SK-N-SH (cell line): Measurements from ENCODE around the gene NAA38. TPM values are rescaled to one million over a fixed set of nuclear protein-coding genes. Genes with fewer than 3 reads are reported as not detected.
A peak's percentile ranks its signal among the peaks of the same experiment; 100 is the strongest.

Experiments
- CTCF ChIA-PET: fragments of 300-600, 350-600 bp; formaldehyde crosslinking; extraction: SDS; loops from one replicate; lab custom pipeline; 2021; lab: Yijun Ruan, JAX
- POLR2A ChIA-PET: fragments of 350-600 bp; sonication (Branson Sonifier 250); formaldehyde crosslinking; extraction: SDS; loops from one replicate; lab custom pipeline; 2020; ENCODE audit warnings: antibody characterized with exemption, inconsistent platforms; lab: Yijun Ruan, JAX
- DNase-seq: peaks from one replicate; pipeline ENCODE4 v3.0.0; 2012
- H2AFZ ChIP-seq: fragments of 200-600 bp; sonication (generic); 2 replicates; pipeline ENCODE4 v1.8.1; 2016; ENCODE audit warnings: antibody characterized with exemption, mild to moderate bottlenecking, low read depth
- H3F3A ChIP-seq: fragments of 200-600 bp; sonication (generic); replicated peaks from 2 replicates; pipeline ENCODE3; 2016; ENCODE audit warnings: antibody characterized with exemption, mild to moderate bottlenecking; ENCODE audit not compliant: insufficient read depth
- H3K27ac ChIP-seq, 2 experiments: fragments of 200-500 bp in 1 of 2; fragments of 200-600 bp in 1 of 2; sonication (Bioruptor generic) in 1 of 2; sonication (generic), shearing (Covaris generic) in 1 of 2; 2 replicates each; pipeline versions ENCODE4 v1.5.1 to v1.6.1; 2014 to 2016; ENCODE audit warnings: low read depth in 2 of 2, inconsistent platforms in 1 of 2, low read length in 1 of 2, mild to moderate bottlenecking in 1 of 2, mixed read lengths in 1 of 2
- H3K27me3 ChIP-seq: fragments of 200-600 bp; sonication (generic), shearing (Covaris generic); 2 replicates; pipeline ENCODE4 v1.6.1; 2016; ENCODE audit warnings: mixed run types; ENCODE audit not compliant: insufficient read depth
- H3K36me3 ChIP-seq, 2 experiments: fragments of 200-500 bp in 1 of 2; fragments of 200-600 bp in 1 of 2; sonication (Bioruptor generic) in 1 of 2; sonication (generic) in 1 of 2; replicated peaks in 1 of 2; 2 replicates each; pipeline versions ENCODE3 to v1.5.1; 2014 to 2016; ENCODE audit warnings: low read length in 1 of 2, mild to moderate bottlenecking in 1 of 2; ENCODE audit not compliant: insufficient read depth in 2 of 2, control insufficient read depth in 1 of 2
- H3K4me1 ChIP-seq, 2 experiments: fragments of 200-500 bp in 1 of 2; fragments of 200-600 bp in 1 of 2; sonication (Bioruptor generic) in 1 of 2; sonication (generic), shearing (Covaris generic) in 1 of 2; 2 replicates each; pipeline versions ENCODE4 v1.5.1 to v1.6.1; 2014 to 2016; ENCODE audit warnings: low read depth in 1 of 2, low read length in 1 of 2, mixed run types in 1 of 2; ENCODE audit not compliant: insufficient read depth in 2 of 2, control insufficient read depth in 1 of 2
- H3K4me2 ChIP-seq: fragments of 200-600 bp; sonication (generic), shearing (Covaris generic); 2 replicates; pipeline ENCODE4 v1.6.1; 2017; ENCODE audit warnings: mixed run types
- H3K4me3 ChIP-seq, 2 experiments: fragments of 200-500 bp in 1 of 2; fragments of 200-600 bp in 1 of 2; sonication (Bioruptor generic) in 1 of 2; sonication (generic), shearing (Covaris generic) in 1 of 2; 2 replicates each; pipeline versions ENCODE4 v1.5.1 to v1.8.1; 2014 to 2016; ENCODE audit warnings: low read depth in 2 of 2, inconsistent platforms in 1 of 2, low read length in 1 of 2, mild to moderate bottlenecking in 1 of 2, mixed read lengths in 1 of 2, moderate library complexity in 1 of 2
- H3K79me2 ChIP-seq: fragments of 200-600 bp; sonication (generic); 2 replicates; pipeline ENCODE4 v1.8.1; 2017; ENCODE audit warnings: mild to moderate bottlenecking; ENCODE audit not compliant: insufficient read depth
- H3K9ac ChIP-seq: fragments of 200-600 bp; sonication (generic); 2 replicates; pipeline ENCODE4 v1.6.1; 2017; ENCODE audit warnings: mixed run types
- H3K9me2 ChIP-seq: fragments of 200-600 bp; sonication (generic); 2 replicates; pipeline ENCODE4 v1.6.1; 2017; ENCODE audit warnings: mixed run types
- H3K9me3 ChIP-seq: fragments of 200-600 bp; sonication (generic); 2 replicates; pipeline ENCODE4 v1.6.1; 2017; ENCODE audit warnings: mixed run types, mild to moderate bottlenecking, moderate library complexity
- H4K20me1 ChIP-seq: fragments of 200-600 bp; sonication (generic); 2 replicates; pipeline ENCODE4 v1.6.1; 2017; ENCODE audit warnings: mild to moderate bottlenecking, mixed run types; ENCODE audit not compliant: insufficient read depth
- CHD2 ChIP-seq: fragments of 150-350 bp; IDR thresholded peaks from 2 replicates; pipeline ENCODE4 v1.6.1; 2018; ENCODE audit warnings: low read length; ENCODE audit not compliant: partially characterized antibody
- ELF1 ChIP-seq: IDR thresholded peaks from 2 replicates; pipeline ENCODE4 v1.4.0; 2012
- EZH2phosphoT487 ChIP-seq: fragments of 200-600 bp; sonication (generic); IDR thresholded peaks from 2 replicates; pipeline ENCODE4 v1.6.1; 2017; ENCODE audit warnings: low read depth, mixed run types, mild to moderate bottlenecking, antibody characterized with exemption, moderate library complexity, borderline replicate concordance
- FOXJ3 ChIP-seq: sonication (generic); formaldehyde crosslinking; IDR thresholded peaks from 2 replicates; pipeline ENCODE4 v1.5.1; 2020; ENCODE audit warnings: mild to moderate bottlenecking, missing genetic modification reagents
- JUND ChIP-seq: IDR thresholded peaks from 2 replicates; pipeline ENCODE4 v1.4.0; 2012
- MEF2A ChIP-seq: IDR thresholded peaks from 2 replicates; pipeline ENCODE4 v1.4.0; 2012; ENCODE audit warnings: low read depth, borderline replicate concordance
- NFIC ChIP-seq: IDR thresholded peaks from 2 replicates; pipeline ENCODE4 v1.4.0; 2012; ENCODE audit warnings: borderline replicate concordance
- NRF1 ChIP-seq: IDR thresholded peaks from 2 replicates; pipeline ENCODE4 v1.6.1; 2012; ENCODE audit warnings: low read depth, mild to moderate bottlenecking, low read length
- PBX3 ChIP-seq: IDR thresholded peaks from 2 replicates; pipeline ENCODE4; 2012
- POLR2AphosphoS5 ChIP-seq: IDR thresholded peaks from 2 replicates; pipeline ENCODE4 v1.6.1; 2012; ENCODE audit warnings: low read depth, low read length
- RCOR1 ChIP-seq: fragments of 150-350 bp; IDR thresholded peaks from 2 replicates; pipeline ENCODE4 v1.6.1; 2017; ENCODE audit warnings: antibody characterized with exemption, low read length
- RFX5 ChIP-seq: IDR thresholded peaks from 2 replicates; pipeline ENCODE4 v1.6.1; 2012; ENCODE audit warnings: mild to moderate bottlenecking, improper control_type of control experiment, low read length
- SIN3A ChIP-seq: IDR thresholded peaks from 2 replicates; pipeline ENCODE4 v1.6.1; 2012; ENCODE audit warnings: low read depth, mild to moderate bottlenecking, low read length, moderate library complexity, borderline replicate concordance
- SMC3 ChIP-seq: IDR thresholded peaks from 2 replicates; pipeline ENCODE4 v1.6.1; 2012; ENCODE audit warnings: low read depth, low read length, improper control_type of control experiment
- TAF1 ChIP-seq: IDR thresholded peaks from 2 replicates; pipeline ENCODE4 v1.6.1; 2012; ENCODE audit warnings: low read depth, mild to moderate bottlenecking, low read length, moderate library complexity, borderline replicate concordance
- TCF12 ChIP-seq: IDR thresholded peaks from 2 replicates; pipeline ENCODE4 v1.4.0; 2012
- TEAD4 ChIP-seq: IDR thresholded peaks from 2 replicates; pipeline ENCODE4 v1.4.0; 2012; ENCODE audit warnings: mild to moderate bottlenecking, borderline replicate concordance; ENCODE audit not compliant: insufficient read depth
- USF1 ChIP-seq: IDR thresholded peaks from 2 replicates; pipeline ENCODE4 v1.4.0; 2012; ENCODE audit warnings: low read depth, borderline replicate concordance
- YY1 ChIP-seq: IDR thresholded peaks from 2 replicates; pipeline ENCODE4 v1.4.0; 2012; ENCODE audit warnings: low read depth, mild to moderate bottlenecking
- WGBS: methylation state at CpG from one replicate; pipeline ENCODE4 v1.1.6; 2017; ENCODE audit warnings: low lambda C conversion rate; 5-methylcytosine and 5-hydroxymethylcytosine counted together
- polyA plus RNA-seq, 3 experiments: library from polyadenylated mRNA; depleted of rRNA; stranded (reverse); fragments of >200 nt; gene quantifications; 2 replicates each; pipeline ENCODE4 v1.2.3, GENCODE V29; 2012

The NAA38 gene
- polyA plus RNA-seq, 1 of the 3 experiments (the other 2 are of a cell fraction): 202 TPM

GRCh38 chr17:7839190-7839875 is 18.0 kb downstream of the NAA38 start:
- no peaks in the 10 kb centered on the region for H3K9me3 ChIP-seq
- no peaks in the 10 kb centered on the region for H3K27me3 ChIP-seq
- H3K4me1 ChIP-seq: peaks cover 28 to 36% of the 10 kb centered on the region in 2 experiments
- peaks cover 56% of the 10 kb centered on the region for H3K79me2 ChIP-seq
- H3K4me3 ChIP-seq: peak overlapping the region; percentile 40 to 51; a peak in 3 of 4 replicates
- WGBS: 80% methylated on average over 6 of the region's 6 CpGs
- H3K27ac ChIP-seq: peak overlapping the region; percentile 98 to 100; a peak in 3 of 4 replicates
- H3K4me2 ChIP-seq: peak overlapping the region; percentile 92; the same call in 1 of the 2 replicates
- ChIA-PET CTCF (interaction anchor here (0.8 to 3.1 kb wide), 8 partner anchors 12 to 222 kb away, joined by 3 to 15 read pairs (median 5); partner anchors contain the start of genes TP53 and WRAP53), POLR2A (interaction anchor here (1.6 kb wide), 1 partner anchor 11 kb away, joined by 7 read pairs; no protein-coding TSS in a partner anchor)
- no peak for DNase-seq
- H3K9ac ChIP-seq: no peak overlapping the region
- no peak overlapping the region for H2AFZ ChIP-seq
- peaks cover 5 to 14% of the 10 kb centered on the region in 2 experiments for H3K36me3 ChIP-seq
- no peak for TF ChIP-seq SIN3A
- no peak for TF ChIP-seq POLR2AphosphoS5
- no peak for TF ChIP-seq MEF2A
- TF ChIP-seq EZH2phosphoT487: no peak
- no peak for TF ChIP-seq CHD2
- TF ChIP-seq SMC3: no peak
- no peak for TF ChIP-seq ELF1
- TF ChIP-seq TAF1: no peak
- no peak for TF ChIP-seq RFX5
- TF ChIP-seq NRF1: no peak
- no peak for TF ChIP-seq PBX3
- TF ChIP-seq YY1: no peak
- peaks cover 53% of the 10 kb centered on the region for H3F3A ChIP-seq
- peaks cover 34% of the 10 kb centered on the region for H4K20me1 ChIP-seq
- H3K9me2 ChIP-seq: no peaks in the 10 kb centered on the region

- DNase-seq: peak; percentile 71
- no peak overlapping the region for H2AFZ ChIP-seq
- peaks cover 47% of the 10 kb centered on the region for H3K79me2 ChIP-seq
- CTCF ChIA-PET: interaction anchor here (0.8 to 3.1 kb wide), 13 partner anchors 13 to 301 kb away, joined by 3 to 15 read pairs (median 5); partner anchors contain the start of genes TP53 and WRAP53
- no peak for TF ChIP-seq JUND
- peak; percentile 83 for TF ChIP-seq CHD2
- TF ChIP-seq NRF1: no peak
- no peak for TF ChIP-seq TEAD4
- no peak for TF ChIP-seq FOXJ3 (CRISPR knock-in tag)
- 0 out of 2 replicates have a peak, but pooled peaks have one; percentile 26 for TF ChIP-seq PBX3
- peak; percentile 51; the same call in 1 of the 2 replicates for TF ChIP-seq RCOR1
- no peak for TF ChIP-seq POLR2AphosphoS5
- TF ChIP-seq USF1: no peak
- TF ChIP-seq NFIC: no peak
- TF ChIP-seq TCF12: no peak
- H3K27ac ChIP-seq: peak overlapping the region; percentile 98 to 100
- H4K20me1 ChIP-seq: peaks cover 31% of the 10 kb centered on the region
- H3K9ac ChIP-seq: peak overlapping the region; percentile 99; the same call in 1 of the 2 replicates
- no peaks in the 10 kb centered on the region for H3K9me3 ChIP-seq
- peaks cover 30 to 38% of the 10 kb centered on the region in 2 experiments for H3K4me1 ChIP-seq
- peak overlapping the region; percentile 90 to 97 for H3K4me3 ChIP-seq
- H3F3A ChIP-seq: peaks cover 50% of the 10 kb centered on the region
- H3K27me3 ChIP-seq: no peaks in the 10 kb centered on the region
- H3K4me2 ChIP-seq: peak overlapping the region; percentile 99
- WGBS: 24% methylated on average over 11 of the region's 12 CpGs
- H3K9me2 ChIP-seq: no peaks in the 10 kb centered on the region
- POLR2A ChIA-PET: interaction anchor here (1.0 to 3.1 kb wide), 4 partner anchors 12 to 151 kb away, joined by 3 to 17 read pairs (median 6); partner anchors contain the start of genes CYB5D1, DNAH2, NAA38 and TP53
- H3K36me3 ChIP-seq: peaks cover 5 to 14% of the 10 kb centered on the region in 2 experiments
Observed at GRCh38 chr17:7838090-7839075, 19.0 kb downstream of the NAA38 start.
